NCI-H526 treated with DMSO at 0.1 percent for 48 hours (cell line): ENCODE data around the gene ALPL.
"Not testable (repeated sequence)": the region's sequence is repeated elsewhere in the genome, so short reads cannot be mapped to it uniquely, and the experiment has no call there.

ENCODE experiments used
- DNase-seq: peaks from one replicate; lab custom pipeline; 2025; lab: John Stamatoyannopoulos, UW

Gene ALPL

GRCh38 chr1:21507511-21508270 is 1.5 kb upstream of the ALPL start:
- no peak for DNase-seq

DNA sequence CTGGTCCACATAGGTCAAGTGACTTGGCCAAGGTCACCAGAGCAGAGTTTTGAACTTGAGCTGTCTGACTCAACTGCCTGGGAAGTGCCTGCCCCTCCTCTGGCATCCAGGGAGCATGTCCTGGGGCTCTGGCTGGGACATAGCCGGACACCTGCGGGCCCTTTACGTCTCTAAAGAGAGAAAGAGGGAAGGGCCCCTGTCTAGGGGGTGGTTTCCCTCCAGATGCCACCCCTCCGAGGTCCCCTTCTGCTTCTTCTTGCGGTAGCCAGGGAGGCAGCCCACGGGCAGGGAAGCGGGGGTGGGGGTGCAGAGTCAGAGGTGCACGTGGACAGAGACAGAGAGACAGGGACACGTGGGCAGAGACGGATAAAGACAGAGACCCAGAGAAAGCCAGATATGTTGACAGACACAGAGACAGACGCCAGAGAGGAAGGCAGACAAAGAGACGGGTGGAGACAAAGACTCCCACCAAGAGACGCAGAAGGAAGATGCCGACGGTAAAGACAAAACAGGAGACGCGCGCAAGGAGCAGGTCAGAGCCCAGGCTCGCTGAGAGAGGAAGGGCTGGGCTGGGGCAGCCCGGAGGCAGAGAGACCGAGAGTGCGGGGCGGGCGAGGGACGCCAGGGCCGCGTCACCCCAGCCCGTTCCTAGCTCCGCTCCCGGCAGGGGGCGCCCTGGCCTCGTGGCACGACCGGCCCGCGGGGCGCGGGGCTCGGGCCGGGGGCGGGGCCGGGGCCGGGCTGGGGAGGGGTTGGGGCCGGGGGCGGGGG is 458 bp upstream of the ALPL start:
- DNase-seq, result peak; percentile 22

- no peak for DNase-seq
Observed at GRCh38 chr1:21510113-21510493, 880 bp downstream of the ALPL start.

DNA sequence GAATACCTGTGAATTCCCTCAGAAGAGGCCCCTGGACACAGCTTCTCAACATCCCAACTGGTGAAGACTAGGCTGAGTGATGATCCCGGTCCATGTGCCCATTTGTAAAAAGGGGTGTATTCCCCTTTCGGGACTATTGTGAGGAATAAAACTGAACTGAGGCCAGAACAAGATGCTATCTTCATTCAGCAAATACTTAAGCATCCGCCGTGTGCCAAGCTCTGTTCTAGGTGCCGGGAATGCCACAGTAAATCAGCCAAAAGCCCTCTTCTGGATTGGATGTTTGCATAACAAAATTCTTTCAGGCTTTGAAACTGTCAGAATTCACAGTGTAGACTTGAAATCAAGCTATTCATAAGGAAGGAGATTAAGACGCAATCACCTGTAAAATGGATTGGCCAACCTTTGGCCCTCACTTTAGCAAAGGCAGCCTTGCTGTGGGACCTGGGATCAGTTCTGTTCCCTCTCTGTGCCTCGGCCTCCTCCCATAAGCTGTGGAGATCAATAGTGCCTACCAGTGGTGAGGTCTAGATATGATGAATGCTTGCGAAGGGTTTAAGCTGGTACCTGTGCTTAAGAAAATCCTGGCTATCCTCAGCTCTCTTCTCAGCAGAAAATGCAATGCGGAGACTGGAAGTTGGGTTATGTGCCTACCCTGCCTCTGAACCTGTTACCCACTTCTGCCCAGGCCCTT is 1.8 kb downstream of the ALPL start:
- no peak for DNase-seq

- DNase-seq, result no peak
Observed at GRCh38 chr1:21511579-21512522, 2.6 kb downstream of the ALPL start.

GRCh38 chr1:21514245-21514644 is 5.0 kb downstream of the ALPL start:
- no peak for DNase-seq

DNA sequence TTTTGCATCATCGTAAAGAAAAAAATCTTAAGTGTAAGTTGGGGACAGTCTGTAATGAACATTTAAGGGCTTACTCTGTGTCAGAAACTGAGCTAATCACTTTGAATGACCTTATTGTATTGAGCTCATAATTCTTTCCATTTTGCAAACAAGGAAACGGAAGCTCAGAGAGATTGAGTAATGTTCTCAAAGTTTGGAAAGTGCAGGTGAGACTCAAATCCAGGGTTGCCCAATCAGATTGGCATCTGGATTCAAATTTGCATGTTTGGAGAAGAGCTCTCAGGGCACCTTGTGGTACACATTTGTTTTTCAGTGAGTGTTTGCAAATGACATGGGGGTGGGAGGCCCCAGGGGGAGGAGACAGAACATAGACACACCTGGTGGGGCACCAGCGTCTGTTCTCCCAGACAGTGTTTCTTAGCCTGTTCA is 8.0 kb downstream of the ALPL start:
- DNase-seq, result no peak

- no peak for DNase-seq
Observed at GRCh38 chr1:21517660-21518480, 8.6 kb downstream of the ALPL start.

- DNase-seq, result no peak
Observed at GRCh38 chr1:21518774-21519455, 9.7 kb downstream of the ALPL start.

- not testable (repeated sequence) for DNase-seq
Observed at GRCh38 chr1:21519486-21520070, 10.4 kb downstream of the ALPL start.

DNA sequence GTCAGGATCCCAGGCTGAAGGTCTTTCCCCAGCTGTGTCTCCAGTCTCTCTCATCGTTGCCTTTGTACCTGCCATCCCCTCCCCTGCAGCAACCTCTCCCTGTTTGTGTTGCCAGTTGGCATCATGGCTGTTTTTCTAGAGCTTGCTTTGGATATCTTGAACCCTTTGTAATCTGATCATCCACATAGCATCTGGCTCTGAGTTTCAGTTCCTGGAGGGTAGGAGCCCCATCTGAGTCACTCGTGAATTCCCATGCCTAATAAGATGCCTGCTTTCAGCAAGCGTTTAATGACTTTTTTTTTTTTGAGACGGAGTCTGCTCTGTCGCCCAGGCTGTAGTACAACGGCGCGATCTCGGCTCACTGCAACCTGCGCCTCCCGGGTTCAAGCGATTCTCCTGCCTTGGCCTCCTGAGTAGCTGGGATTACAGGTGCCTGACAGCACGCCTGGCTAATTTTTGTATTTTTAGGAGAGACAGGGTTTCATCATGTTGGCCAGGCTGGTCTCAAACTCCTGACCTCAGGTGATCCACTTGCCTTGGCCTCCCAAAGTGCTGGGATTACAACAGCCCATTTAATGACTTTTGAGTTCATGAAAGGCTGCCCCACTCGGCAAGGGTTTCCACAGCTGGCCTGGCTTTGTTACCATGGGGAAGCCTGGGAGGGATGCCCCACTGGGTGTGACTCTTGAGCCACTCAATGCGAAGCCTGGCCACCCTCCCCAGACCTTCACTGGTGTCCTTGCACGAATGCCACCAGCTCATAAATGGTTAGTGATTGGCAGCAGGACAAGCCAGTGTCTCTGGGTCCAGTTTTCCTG is 11.9 kb downstream of the ALPL start:
- DNase-seq, result no peak

DNA sequence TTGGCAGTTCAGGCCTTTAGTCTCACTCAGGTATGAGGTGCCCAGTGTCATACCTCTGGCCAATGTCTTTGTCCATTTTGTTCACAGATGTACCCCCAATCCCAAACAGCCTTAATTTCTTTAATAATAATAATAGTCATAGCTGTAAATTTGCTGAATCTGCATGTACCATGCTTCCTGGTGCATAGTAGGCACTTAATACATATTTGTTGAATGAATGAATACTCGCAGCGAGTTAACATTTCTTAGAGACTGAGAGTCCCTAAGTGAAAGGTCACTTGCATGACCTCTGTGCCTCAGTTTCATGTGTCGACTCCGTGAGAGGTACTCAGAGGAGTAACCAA is 12.5 kb downstream of the ALPL start:
- no peak for DNase-seq

GRCh38 chr1:21522525-21523038 is 13.4 kb downstream of the ALPL start:
- DNase-seq, result no peak

- no peak for DNase-seq
Observed at GRCh38 chr1:21523297-21523813, 14.1 kb downstream of the ALPL start.

- no peak for DNase-seq
Observed at GRCh38 chr1:21524220-21524619, 15.0 kb downstream of the ALPL start.

- no peak for DNase-seq
Observed at GRCh38 chr1:21524686-21525339, 15.6 kb downstream of the ALPL start.

DNA sequence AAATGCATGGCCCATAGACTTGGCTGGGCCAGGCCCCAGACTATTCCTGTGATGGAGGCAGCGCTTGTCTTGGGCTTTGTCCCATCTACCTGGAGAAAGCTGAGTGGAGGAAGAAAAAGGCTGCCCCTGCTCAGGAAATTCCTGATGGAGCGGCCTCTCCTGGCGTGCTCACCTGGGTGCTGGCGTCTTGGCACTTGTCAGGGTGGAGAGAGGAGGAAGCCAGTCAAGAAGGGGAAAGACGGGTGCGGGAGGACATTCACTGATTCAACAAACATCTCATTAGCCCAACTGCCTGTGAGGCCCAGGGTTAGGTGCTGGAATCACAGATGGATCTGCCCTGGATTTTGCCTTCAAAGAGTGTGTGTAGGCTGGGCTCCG is 16.1 kb downstream of the ALPL start:
- no peak for DNase-seq

GRCh38 chr1:21526441-21526840 is 17.2 kb downstream of the ALPL start:
- no peak for DNase-seq
